SK-N-SH (cell line): ENCODE measurements around the gene HCN4. TPM values are rescaled to one million over a fixed set of nuclear protein-coding genes. Genes with fewer than 3 reads are reported as not detected.

ENCODE experiments used
- CTCF ChIA-PET: fragments of 300-600, 350-600 bp; formaldehyde crosslinking; extraction: SDS; loops from one replicate; lab custom pipeline; 2021; lab: Yijun Ruan, JAX
- POLR2A ChIA-PET: fragments of 350-600 bp; sonication (Branson Sonifier 250); formaldehyde crosslinking; extraction: SDS; loops from one replicate; lab custom pipeline; 2020; ENCODE audit warnings: antibody characterized with exemption, inconsistent platforms; lab: Yijun Ruan, JAX
- DNase-seq: peaks from one replicate; pipeline ENCODE4 v3.0.0; 2012
- H2AFZ ChIP-seq: fragments of 200-600 bp; sonication (generic); 2 replicates; pipeline ENCODE4 v1.8.1; 2016; ENCODE audit warnings: antibody characterized with exemption, mild to moderate bottlenecking, low read depth
- H3F3A ChIP-seq: fragments of 200-600 bp; sonication (generic); replicated peaks from 2 replicates; pipeline ENCODE3; 2016; ENCODE audit warnings: antibody characterized with exemption, mild to moderate bottlenecking; ENCODE audit not compliant: insufficient read depth
- H3K27ac ChIP-seq, 2 experiments: fragments of 200-500 bp in 1 of 2; fragments of 200-600 bp in 1 of 2; sonication (Bioruptor generic) in 1 of 2; sonication (generic), shearing (Covaris generic) in 1 of 2; 2 replicates each; pipeline versions ENCODE4 v1.5.1 to v1.6.1; 2014 to 2016; ENCODE audit warnings: low read depth in 2 of 2, inconsistent platforms in 1 of 2, low read length in 1 of 2, mild to moderate bottlenecking in 1 of 2, mixed read lengths in 1 of 2
- H3K27me3 ChIP-seq: fragments of 200-600 bp; sonication (generic), shearing (Covaris generic); 2 replicates; pipeline ENCODE4 v1.6.1; 2016; ENCODE audit warnings: mixed run types; ENCODE audit not compliant: insufficient read depth
- H3K36me3 ChIP-seq, 2 experiments: fragments of 200-500 bp in 1 of 2; fragments of 200-600 bp in 1 of 2; sonication (Bioruptor generic) in 1 of 2; sonication (generic) in 1 of 2; replicated peaks in 1 of 2; 2 replicates each; pipeline versions ENCODE3 to v1.5.1; 2014 to 2016; ENCODE audit warnings: low read length in 1 of 2, mild to moderate bottlenecking in 1 of 2; ENCODE audit not compliant: insufficient read depth in 2 of 2, control insufficient read depth in 1 of 2
- H3K4me1 ChIP-seq, 2 experiments: fragments of 200-500 bp in 1 of 2; fragments of 200-600 bp in 1 of 2; sonication (Bioruptor generic) in 1 of 2; sonication (generic), shearing (Covaris generic) in 1 of 2; 2 replicates each; pipeline versions ENCODE4 v1.5.1 to v1.6.1; 2014 to 2016; ENCODE audit warnings: low read depth in 1 of 2, low read length in 1 of 2, mixed run types in 1 of 2; ENCODE audit not compliant: insufficient read depth in 2 of 2, control insufficient read depth in 1 of 2
- H3K4me2 ChIP-seq: fragments of 200-600 bp; sonication (generic), shearing (Covaris generic); 2 replicates; pipeline ENCODE4 v1.6.1; 2017; ENCODE audit warnings: mixed run types
- H3K4me3 ChIP-seq, 2 experiments: fragments of 200-500 bp in 1 of 2; fragments of 200-600 bp in 1 of 2; sonication (Bioruptor generic) in 1 of 2; sonication (generic), shearing (Covaris generic) in 1 of 2; 2 replicates each; pipeline versions ENCODE4 v1.5.1 to v1.8.1; 2014 to 2016; ENCODE audit warnings: low read depth in 2 of 2, inconsistent platforms in 1 of 2, low read length in 1 of 2, mild to moderate bottlenecking in 1 of 2, mixed read lengths in 1 of 2, moderate library complexity in 1 of 2
- H3K79me2 ChIP-seq: fragments of 200-600 bp; sonication (generic); 2 replicates; pipeline ENCODE4 v1.8.1; 2017; ENCODE audit warnings: mild to moderate bottlenecking; ENCODE audit not compliant: insufficient read depth
- H3K9ac ChIP-seq: fragments of 200-600 bp; sonication (generic); 2 replicates; pipeline ENCODE4 v1.6.1; 2017; ENCODE audit warnings: mixed run types
- H3K9me2 ChIP-seq: fragments of 200-600 bp; sonication (generic); 2 replicates; pipeline ENCODE4 v1.6.1; 2017; ENCODE audit warnings: mixed run types
- H3K9me3 ChIP-seq: fragments of 200-600 bp; sonication (generic); 2 replicates; pipeline ENCODE4 v1.6.1; 2017; ENCODE audit warnings: mixed run types, mild to moderate bottlenecking, moderate library complexity
- H4K20me1 ChIP-seq: fragments of 200-600 bp; sonication (generic); 2 replicates; pipeline ENCODE4 v1.6.1; 2017; ENCODE audit warnings: mild to moderate bottlenecking, mixed run types; ENCODE audit not compliant: insufficient read depth
- EP300 ChIP-seq, 2 experiments: IDR thresholded peaks; 2 replicates each; pipeline versions ENCODE4 v1.4.0 to v1.6.1; 2012; ENCODE audit warnings: borderline replicate concordance in 1 of 2, low read depth in 1 of 2, low read length in 1 of 2
- FOSL2 ChIP-seq: IDR thresholded peaks from 2 replicates; pipeline ENCODE4 v1.4.0; 2012; ENCODE audit warnings: low read depth, mild to moderate bottlenecking, moderate library complexity, borderline replicate concordance
- FOXJ3 ChIP-seq: sonication (generic); formaldehyde crosslinking; IDR thresholded peaks from 2 replicates; pipeline ENCODE4 v1.5.1; 2020; ENCODE audit warnings: mild to moderate bottlenecking, missing genetic modification reagents
- FOXM1 ChIP-seq: IDR thresholded peaks from 2 replicates; pipeline ENCODE4 v1.4.0; 2012; ENCODE audit warnings: low read depth, mild to moderate bottlenecking
- GABPA ChIP-seq: IDR thresholded peaks from 2 replicates; pipeline ENCODE4 v1.4.0; 2012; ENCODE audit warnings: low read depth, mild to moderate bottlenecking
- IRF3 ChIP-seq: fragments of 150-350 bp; IDR thresholded peaks from 2 replicates; pipeline ENCODE4 v1.6.1; 2016; ENCODE audit warnings: mild to moderate bottlenecking, low read depth, low read length
- MAX ChIP-seq: IDR thresholded peaks from 2 replicates; pipeline ENCODE4 v1.4.0; 2012; ENCODE audit warnings: low read depth
- MEF2A ChIP-seq: IDR thresholded peaks from 2 replicates; pipeline ENCODE4 v1.4.0; 2012; ENCODE audit warnings: low read depth, borderline replicate concordance
- MXI1 ChIP-seq: IDR thresholded peaks from 2 replicates; pipeline ENCODE4 v1.6.1; 2012; ENCODE audit warnings: mild to moderate bottlenecking, low read depth, low read length, improper control_type of control experiment
- NFIC ChIP-seq: IDR thresholded peaks from 2 replicates; pipeline ENCODE4 v1.4.0; 2012; ENCODE audit warnings: borderline replicate concordance
- POLR2AphosphoS5 ChIP-seq: IDR thresholded peaks from 2 replicates; pipeline ENCODE4 v1.6.1; 2012; ENCODE audit warnings: low read depth, low read length
- RAD21 ChIP-seq: IDR thresholded peaks from 2 replicates; pipeline ENCODE4 v1.6.1; 2012; ENCODE audit warnings: mild to moderate bottlenecking, low read length
- RCOR1 ChIP-seq: fragments of 150-350 bp; IDR thresholded peaks from 2 replicates; pipeline ENCODE4 v1.6.1; 2017; ENCODE audit warnings: antibody characterized with exemption, low read length
- TAF1 ChIP-seq: IDR thresholded peaks from 2 replicates; pipeline ENCODE4 v1.6.1; 2012; ENCODE audit warnings: low read depth, mild to moderate bottlenecking, low read length, moderate library complexity, borderline replicate concordance
- TEAD4 ChIP-seq: IDR thresholded peaks from 2 replicates; pipeline ENCODE4 v1.4.0; 2012; ENCODE audit warnings: mild to moderate bottlenecking, borderline replicate concordance; ENCODE audit not compliant: insufficient read depth
- USF2 ChIP-seq: fragments of 150-350 bp; IDR thresholded peaks from 2 replicates; pipeline ENCODE4 v1.6.1; 2017; ENCODE audit warnings: antibody characterized with exemption, low read length, low read depth, borderline replicate concordance
- YY1 ChIP-seq: IDR thresholded peaks from 2 replicates; pipeline ENCODE4 v1.4.0; 2012; ENCODE audit warnings: low read depth, mild to moderate bottlenecking
- WGBS: methylation state at CpG from one replicate; pipeline ENCODE4 v1.1.6; 2017; ENCODE audit warnings: low lambda C conversion rate; 5-methylcytosine and 5-hydroxymethylcytosine counted together
- polyA plus RNA-seq, 3 experiments: library from polyadenylated mRNA; depleted of rRNA; stranded (reverse); fragments of >200 nt; gene quantifications; 2 replicates each; pipeline ENCODE4 v1.2.3, GENCODE V29; 2012
- TF ChIP-seq, protein P1 (sequence below): IDR thresholded peaks from 2 replicates; pipeline ENCODE4 v1.6.1; 2012; ENCODE audit warnings: mild to moderate bottlenecking, low read depth, low read length, moderate library complexity

HCN4 gene
- polyA plus RNA-seq, 1 of the 3 experiments (the other 2 are of a cell fraction): not detected

- H3K9me3 ChIP-seq: no peaks in the 10 kb centered on the region
- TF ChIP-seq FOXJ3 (no peak), MEF2A (no peak), YY1 (no peak), IRF3 (no peak), MXI1 (no peak), MAX (no peak), RAD21 (no peak), NFIC (no peak)
- no peaks in the 10 kb centered on the region for H3K79me2 ChIP-seq
- H3K27me3 ChIP-seq: no peaks in the 10 kb centered on the region
- no peak overlapping the region for H2AFZ ChIP-seq
- no peak for DNase-seq
- no peak overlapping the region for H3K9ac ChIP-seq
- H3K4me1 ChIP-seq: no peaks in the 10 kb centered on the region
- H3K9me2 ChIP-seq: no peaks in the 10 kb centered on the region
- 93% methylated on average over 7 of the region's 7 CpGs for WGBS
- no peak overlapping the region for H3K27ac ChIP-seq
- no peaks in the 10 kb centered on the region for H3F3A ChIP-seq
- H3K4me3 ChIP-seq: no peak overlapping the region
- no peak overlapping the region for H3K4me2 ChIP-seq
- H4K20me1 ChIP-seq: no peaks in the 10 kb centered on the region
- H3K36me3 ChIP-seq: peaks cover 8 to 28% of the 10 kb centered on the region in 2 experiments
- ChIA-PET CTCF (interaction anchor here (0.8 to 2.6 kb wide), 7 partner anchors 7 to 406 kb away, joined by 3 to 14 read pairs (median 4); no protein-coding TSS in a partner anchor), POLR2A (no interaction called here)
Measured at GRCh38 chr15:73298522-73299245, 70.1 kb downstream of the HCN4 start.

- CTCF ChIA-PET: interaction anchor here (1.2 to 2.6 kb wide), 6 partner anchors 9 to 421 kb away, joined by 3 to 14 read pairs (median 4); partner anchors contain the start of gene NPTN
- WGBS: 81% methylated on average over 9 of the region's 9 CpGs
- POLR2A ChIA-PET: no interaction called here
- TF ChIP-seq TAF1 (no peak), RAD21 (no peak), RCOR1 (no peak), POLR2AphosphoS5 (no peak), USF2 (no peak), FOSL2 (no peak), FOXM1 (no peak), MAX (no peak), GABPA (no peak), EP300 (IDR thresholded peaks at IDR 0.05; ENCODE audit: borderline replicate concordance in 1 of 2, low read depth in 1 of 2, low read length in 1 of 2) (no peak), IRF3 (no peak), TEAD4 (no peak)
- TF ChIP-seq, protein P1, sequence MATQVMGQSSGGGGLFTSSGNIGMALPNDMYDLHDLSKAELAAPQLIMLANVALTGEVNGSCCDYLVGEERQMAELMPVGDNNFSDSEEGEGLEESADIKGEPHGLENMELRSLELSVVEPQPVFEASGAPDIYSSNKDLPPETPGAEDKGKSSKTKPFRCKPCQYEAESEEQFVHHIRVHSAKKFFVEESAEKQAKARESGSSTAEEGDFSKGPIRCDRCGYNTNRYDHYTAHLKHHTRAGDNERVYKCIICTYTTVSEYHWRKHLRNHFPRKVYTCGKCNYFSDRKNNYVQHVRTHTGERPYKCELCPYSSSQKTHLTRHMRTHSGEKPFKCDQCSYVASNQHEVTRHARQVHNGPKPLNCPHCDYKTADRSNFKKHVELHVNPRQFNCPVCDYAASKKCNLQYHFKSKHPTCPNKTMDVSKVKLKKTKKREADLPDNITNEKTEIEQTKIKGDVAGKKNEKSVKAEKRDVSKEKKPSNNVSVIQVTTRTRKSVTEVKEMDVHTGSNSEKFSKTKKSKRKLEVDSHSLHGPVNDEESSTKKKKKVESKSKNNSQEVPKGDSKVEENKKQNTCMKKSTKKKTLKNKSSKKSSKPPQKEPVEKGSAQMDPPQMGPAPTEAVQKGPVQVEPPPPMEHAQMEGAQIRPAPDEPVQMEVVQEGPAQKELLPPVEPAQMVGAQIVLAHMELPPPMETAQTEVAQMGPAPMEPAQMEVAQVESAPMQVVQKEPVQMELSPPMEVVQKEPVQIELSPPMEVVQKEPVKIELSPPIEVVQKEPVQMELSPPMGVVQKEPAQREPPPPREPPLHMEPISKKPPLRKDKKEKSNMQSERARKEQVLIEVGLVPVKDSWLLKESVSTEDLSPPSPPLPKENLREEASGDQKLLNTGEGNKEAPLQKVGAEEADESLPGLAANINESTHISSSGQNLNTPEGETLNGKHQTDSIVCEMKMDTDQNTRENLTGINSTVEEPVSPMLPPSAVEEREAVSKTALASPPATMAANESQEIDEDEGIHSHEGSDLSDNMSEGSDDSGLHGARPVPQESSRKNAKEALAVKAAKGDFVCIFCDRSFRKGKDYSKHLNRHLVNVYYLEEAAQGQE: no peak
Measured at GRCh38 chr15:73296609-73297353, 72.0 kb downstream of the HCN4 start.

More at GRCh38 chr15:73296609-73297353, 72.0 kb downstream of the HCN4 start:
- H2AFZ ChIP-seq: no peak overlapping the region
- no peak overlapping the region for H3K9ac ChIP-seq
- DNase-seq: no peak
- no peaks in the 10 kb centered on the region for H3K9me3 ChIP-seq
- no peaks in the 10 kb centered on the region for H3K9me2 ChIP-seq
- H4K20me1 ChIP-seq: no peaks in the 10 kb centered on the region
- H3K4me3 ChIP-seq: no peak overlapping the region
- H3K4me2 ChIP-seq: no peak overlapping the region
- no peaks in the 10 kb centered on the region for H3F3A ChIP-seq
- peaks cover 2 to 21% of the 10 kb centered on the region in 2 experiments for H3K36me3 ChIP-seq
- no peaks in the 10 kb centered on the region for H3K79me2 ChIP-seq
- no peak overlapping the region for H3K27ac ChIP-seq
- no peaks in the 10 kb centered on the region for H3K4me1 ChIP-seq
- no peaks in the 10 kb centered on the region for H3K27me3 ChIP-seq
